Liver (tissue), 9 donors: Measurements from ENCODE around the gene RAB37. TPM values are rescaled to one million over a fixed set of nuclear protein-coding genes. Genes with fewer than 3 reads are reported as not detected.

Source experiments
- DNase-seq: peaks from one replicate; pipeline ENCODE4 v3.0.0-alpha.2; 2017; ENCODE audit warnings: low spot score
- H3K27ac ChIP-seq, 2 donors: one replicate each; pipeline ENCODE4 v1.7.0; 2013; ENCODE audit warnings: inconsistent platforms in 2 of 2, low read length in 2 of 2, control low read depth in 1 of 2, low read depth in 1 of 2, mild to moderate bottlenecking in 1 of 2
- H3K27me3 ChIP-seq, 4 donors: one replicate each; pipeline versions ENCODE4 v1.6.1 to v1.7.0; 2013; ENCODE audit warnings: low read length in 3 of 4, inconsistent platforms in 1 of 4, mild to moderate bottlenecking in 1 of 4, moderate library complexity in 1 of 4; ENCODE audit not compliant: control insufficient read depth in 4 of 4, insufficient read depth in 4 of 4
- H3K36me3 ChIP-seq, 4 donors: one replicate each; pipeline versions ENCODE4 v1.6.1 to v1.7.0; 2013; ENCODE audit warnings: low read length in 3 of 4, mild to moderate bottlenecking in 3 of 4, low read depth in 1 of 4, moderate library complexity in 1 of 4; ENCODE audit not compliant: control insufficient read depth in 4 of 4, insufficient read depth in 3 of 4
- H3K4me1 ChIP-seq, 4 donors: one replicate each; pipeline versions ENCODE4 v1.6.1 to v1.7.0; 2013; ENCODE audit warnings: low read length in 3 of 4, mild to moderate bottlenecking in 3 of 4, moderate library complexity in 1 of 4; ENCODE audit not compliant: control insufficient read depth in 4 of 4, insufficient read depth in 4 of 4
- H3K4me3 ChIP-seq, 3 donors: one replicate each; pipeline versions ENCODE4 v1.6.1 to v1.7.0; 2013; ENCODE audit warnings: low read length in 3 of 3, control low read depth in 1 of 3, low read depth in 1 of 3, mild to moderate bottlenecking in 1 of 3
- H3K9ac ChIP-seq, 2 donors: one replicate each; pipeline ENCODE4 v1.7.0; 2013; ENCODE audit warnings: low read length in 2 of 2, mild to moderate bottlenecking in 2 of 2, moderate library complexity in 2 of 2, control low read depth in 1 of 2, low read depth in 1 of 2
- H3K9me3 ChIP-seq, 4 donors: one replicate each; pipeline versions ENCODE4 v1.6.1 to v1.7.0; 2013; ENCODE audit warnings: low read length in 3 of 4; ENCODE audit not compliant: control insufficient read depth in 4 of 4
- EGR1 ChIP-seq, 2 donors: IDR thresholded peaks; 2 replicates each; pipeline ENCODE4 v1.6.1; 2016 to 2018; ENCODE audit warnings: antibody characterized with exemption in 2 of 2, low read depth in 2 of 2
- FOXA1 ChIP-seq: IDR thresholded peaks from 2 replicates; pipeline ENCODE4 v1.6.1; 2016; ENCODE audit warnings: antibody characterized with exemption
- GABPA ChIP-seq, 2 donors: IDR thresholded peaks in 1 of 2; conservative IDR thresholded peaks in 1 of 2; 2 replicates each; pipeline ENCODE4 v1.6.1; 2016; ENCODE audit warnings: antibody characterized with exemption in 2 of 2, mild to moderate bottlenecking in 1 of 2, moderate library complexity in 1 of 2
- HNF4A ChIP-seq, 2 donors: conservative IDR thresholded peaks; 2 replicates each; pipeline ENCODE4 v1.6.1; 2016; ENCODE audit warnings: antibody characterized with exemption in 2 of 2, mild to moderate bottlenecking in 2 of 2
- JUND ChIP-seq, 2 donors: IDR thresholded peaks; 2 replicates each; pipeline ENCODE4 v1.6.1; 2016; ENCODE audit warnings: antibody characterized with exemption in 2 of 2
- NR2F2 ChIP-seq: IDR thresholded peaks from 2 replicates; pipeline ENCODE4 v1.6.1; 2016; ENCODE audit warnings: antibody characterized with exemption
- RAD21 ChIP-seq, 2 donors: IDR thresholded peaks; 2 replicates each; pipeline ENCODE4 v1.6.1; 2016; ENCODE audit warnings: antibody characterized with exemption in 2 of 2, mild to moderate bottlenecking in 2 of 2
- RXRA ChIP-seq, 2 donors: IDR thresholded peaks; 2 replicates each; pipeline ENCODE4 v1.6.1; 2017 to 2018; ENCODE audit warnings: antibody characterized with exemption in 2 of 2, mild to moderate bottlenecking in 1 of 2
- SP1 ChIP-seq: IDR thresholded peaks from 2 replicates; pipeline ENCODE4 v1.6.1; 2018; ENCODE audit warnings: antibody characterized with exemption, mild to moderate bottlenecking
- TAF1 ChIP-seq: conservative IDR thresholded peaks from 2 replicates; pipeline ENCODE4 v1.6.1; 2016; ENCODE audit warnings: antibody characterized with exemption, mild to moderate bottlenecking
- YY1 ChIP-seq: IDR thresholded peaks from 2 replicates; pipeline ENCODE4 v1.6.1; 2016; ENCODE audit warnings: antibody characterized with exemption, mild to moderate bottlenecking
- WGBS: extraction: QIAGEN DNeasy Blood & Tissue Kit; methylation state at CpG from one replicate; pipeline ENCODE4 v1.1.7; 2013; 5-methylcytosine and 5-hydroxymethylcytosine counted together
- polyA plus RNA-seq, 2 donors: library from polyadenylated mRNA; stranded (reverse) in 1 of 2; unstranded in 1 of 2; fragments of 200-250 nt in 1 of 2; fragments of >200 nt in 1 of 2; fragmentation: Nextera tagmentation in 1 of 2; extraction: Ambion mirVana in 1 of 2; gene quantifications; one replicate each; pipeline versions ENCODE4 v1.2.1 to v1.2.3, GENCODE V29; 2013 to 2015
- total RNA-seq, 2 donors: library from RNA; depleted of rRNA; stranded (reverse); fragments of >200 nt; gene quantifications; one replicate each; pipeline ENCODE4 v1.2.3, GENCODE V29; 2014
- TF ChIP-seq, protein P1 (sequence below): fragments of 150-350 bp; IDR thresholded peaks from 2 replicates; pipeline ENCODE4 v1.5.1; 2017; ENCODE audit warnings: improper control_type of control experiment, low read depth, low read length; ENCODE audit not compliant: missing input control
- TF ChIP-seq, protein P2 (sequence below): IDR thresholded peaks from 2 replicates; pipeline ENCODE4 v1.6.1; 2016; ENCODE audit warnings: antibody characterized with exemption
- TF ChIP-seq, protein P3 (sequence below): IDR thresholded peaks from 2 replicates; pipeline ENCODE4 v1.6.1; 2016; ENCODE audit warnings: antibody characterized with exemption
- donor health status: healthy.
- donor health status: healthy.
- donor health status: healthy.
- donor health status: healthy.
- donor health status: healthy.

Gene RAB37
- total and polyA plus RNA-seq, 4 donors: 5.1 to 8.8 (median 5.6) TPM

DNA sequence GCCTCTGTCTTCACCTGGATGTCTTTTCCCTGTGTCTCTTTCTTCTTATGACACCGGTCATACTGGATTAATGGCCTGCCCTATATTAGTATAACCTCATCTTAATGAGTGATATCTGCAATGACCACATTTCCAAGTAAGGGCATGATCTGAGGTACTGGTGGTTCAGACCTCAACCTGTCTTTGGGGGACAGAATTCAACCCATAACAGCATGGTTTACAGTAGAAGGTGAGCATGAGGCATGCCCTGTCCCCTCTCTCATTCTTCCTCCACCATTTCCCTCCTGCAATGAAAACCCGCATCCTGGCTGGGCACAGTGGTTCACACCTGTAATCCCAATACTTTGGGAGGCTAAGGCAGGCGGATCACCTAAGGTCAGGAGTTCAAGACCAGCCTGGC lies 2.8 kb upstream of the RAB37 start:
- no peak for DNase-seq
- WGBS: 94% methylated on average over 3 of the region's 3 CpGs

DNA sequence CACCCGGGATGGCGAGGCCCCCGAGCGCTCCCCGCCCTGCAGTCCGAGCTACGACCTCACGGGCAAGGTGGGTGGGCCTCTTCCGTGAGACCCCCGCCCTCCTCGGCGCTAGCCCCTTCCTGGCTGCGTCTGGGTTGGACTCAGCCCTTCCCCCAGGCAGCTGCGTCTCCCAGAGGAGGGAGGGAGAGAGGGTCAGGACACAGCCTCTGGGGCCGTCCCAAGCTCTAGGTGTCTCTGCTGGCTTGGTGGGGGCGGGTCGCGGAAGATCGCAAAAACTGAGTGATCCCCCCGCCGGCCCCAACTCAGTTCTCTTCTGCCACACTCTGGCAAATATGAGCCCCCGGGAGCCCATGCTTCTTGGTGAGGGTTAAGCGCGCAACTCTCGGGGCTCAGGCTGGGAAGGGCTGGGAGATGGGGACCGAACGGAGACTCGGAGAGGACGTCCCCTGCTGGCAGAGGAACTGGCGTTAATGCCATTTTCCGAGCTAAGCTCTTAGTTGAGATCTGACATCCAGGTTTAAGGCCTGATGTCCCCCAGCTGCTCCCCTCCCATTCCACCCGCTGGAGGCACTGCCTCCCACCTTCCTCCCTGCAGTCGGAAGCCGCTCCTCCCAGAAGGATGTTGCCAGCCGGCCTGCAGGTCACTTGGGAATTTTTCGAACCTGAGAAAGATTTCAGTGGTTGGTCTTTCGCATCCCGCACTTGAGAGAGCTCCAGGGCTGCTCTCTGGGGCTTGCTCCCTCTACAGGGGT lies 419 bp downstream of the RAB37 start:
- DNase-seq: no peak
- 3% methylated on average over 38 of the region's 38 CpGs for WGBS
- Histone ChIP-seq H3K36me3 (no peaks in the 10 kb centered on the region), H3K4me1 (peaks cover 11 to 36% (median 23%) of the 10 kb centered on the region in 4 donors), H3K4me3 (peak overlapping the region; percentile 54 to 65 (median 65)), H3K9me3 (no peaks in the 10 kb centered on the region), H3K9ac (peak overlapping the region; percentile 8 to 46), H3K27me3 (no peaks in the 10 kb centered on the region), H3K27ac (peak overlapping the region; percentile 84 to 88)
- TF ChIP-seq JUND (IDR thresholded peaks at IDR 0.05): no peak
- TF ChIP-seq FOXA1: no peak
- no peak for TF ChIP-seq GABPA (IDR thresholded peaks at IDR 0.05 in 1 of 2, conservative IDR thresholded peaks at IDR 0.05 in 1 of 2)
- no peak for TF ChIP-seq EGR1 (IDR thresholded peaks at IDR 0.05; ENCODE audit: low read depth in 2 of 2)
- peak; percentile 54 to 56 for TF ChIP-seq RAD21 (IDR thresholded peaks at IDR 0.05)
- TF ChIP-seq RXRA (IDR thresholded peaks at IDR 0.05): no peak
- TF ChIP-seq, protein P1, sequence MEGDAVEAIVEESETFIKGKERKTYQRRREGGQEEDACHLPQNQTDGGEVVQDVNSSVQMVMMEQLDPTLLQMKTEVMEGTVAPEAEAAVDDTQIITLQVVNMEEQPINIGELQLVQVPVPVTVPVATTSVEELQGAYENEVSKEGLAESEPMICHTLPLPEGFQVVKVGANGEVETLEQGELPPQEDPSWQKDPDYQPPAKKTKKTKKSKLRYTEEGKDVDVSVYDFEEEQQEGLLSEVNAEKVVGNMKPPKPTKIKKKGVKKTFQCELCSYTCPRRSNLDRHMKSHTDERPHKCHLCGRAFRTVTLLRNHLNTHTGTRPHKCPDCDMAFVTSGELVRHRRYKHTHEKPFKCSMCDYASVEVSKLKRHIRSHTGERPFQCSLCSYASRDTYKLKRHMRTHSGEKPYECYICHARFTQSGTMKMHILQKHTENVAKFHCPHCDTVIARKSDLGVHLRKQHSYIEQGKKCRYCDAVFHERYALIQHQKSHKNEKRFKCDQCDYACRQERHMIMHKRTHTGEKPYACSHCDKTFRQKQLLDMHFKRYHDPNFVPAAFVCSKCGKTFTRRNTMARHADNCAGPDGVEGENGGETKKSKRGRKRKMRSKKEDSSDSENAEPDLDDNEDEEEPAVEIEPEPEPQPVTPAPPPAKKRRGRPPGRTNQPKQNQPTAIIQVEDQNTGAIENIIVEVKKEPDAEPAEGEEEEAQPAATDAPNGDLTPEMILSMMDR: peak; percentile 36
- TF ChIP-seq NR2F2: no peak

More for the DNA sequence above, 2.8 kb upstream of the RAB37 start:
- Histone ChIP-seq H3K9ac (no peak overlapping the region), H3K9me3 (no peaks in the 10 kb centered on the region), H3K27me3 (no peaks in the 10 kb centered on the region), H3K27ac (no peak overlapping the region), H3K4me3 (no peak overlapping the region), H3K4me1 (peaks cover 10 to 30% (median 22%) of the 10 kb centered on the region in 4 donors), H3K36me3 (no peaks in the 10 kb centered on the region)
- TF ChIP-seq TAF1 (no peak), FOXA1 (no peak), HNF4A (conservative IDR thresholded peaks at IDR 0.05) (no peak), SP1 (no peak), RAD21 (IDR thresholded peaks at IDR 0.05) (no peak), EGR1 (IDR thresholded peaks at IDR 0.05; ENCODE audit: low read depth in 2 of 2) (no peak), YY1 (no peak)
- TF ChIP-seq, protein P2, sequence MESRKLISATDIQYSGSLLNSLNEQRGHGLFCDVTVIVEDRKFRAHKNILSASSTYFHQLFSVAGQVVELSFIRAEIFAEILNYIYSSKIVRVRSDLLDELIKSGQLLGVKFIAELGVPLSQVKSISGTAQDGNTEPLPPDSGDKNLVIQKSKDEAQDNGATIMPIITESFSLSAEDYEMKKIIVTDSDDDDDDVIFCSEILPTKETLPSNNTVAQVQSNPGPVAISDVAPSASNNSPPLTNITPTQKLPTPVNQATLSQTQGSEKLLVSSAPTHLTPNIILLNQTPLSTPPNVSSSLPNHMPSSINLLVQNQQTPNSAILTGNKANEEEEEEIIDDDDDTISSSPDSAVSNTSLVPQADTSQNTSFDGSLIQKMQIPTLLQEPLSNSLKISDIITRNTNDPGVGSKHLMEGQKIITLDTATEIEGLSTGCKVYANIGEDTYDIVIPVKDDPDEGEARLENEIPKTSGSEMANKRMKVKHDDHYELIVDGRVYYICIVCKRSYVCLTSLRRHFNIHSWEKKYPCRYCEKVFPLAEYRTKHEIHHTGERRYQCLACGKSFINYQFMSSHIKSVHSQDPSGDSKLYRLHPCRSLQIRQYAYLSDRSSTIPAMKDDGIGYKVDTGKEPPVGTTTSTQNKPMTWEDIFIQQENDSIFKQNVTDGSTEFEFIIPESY: no peak
- TF ChIP-seq, protein P3, sequence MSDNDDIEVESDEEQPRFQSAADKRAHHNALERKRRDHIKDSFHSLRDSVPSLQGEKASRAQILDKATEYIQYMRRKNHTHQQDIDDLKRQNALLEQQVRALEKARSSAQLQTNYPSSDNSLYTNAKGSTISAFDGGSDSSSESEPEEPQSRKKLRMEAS: no peak
